DMS53 treated with DMSO at 0.1 percent for 48 hours (cell line): ENCODE data around the gene NOXO1.
"Not testable (repeated sequence)": the region's sequence is repeated elsewhere in the genome, so short reads cannot be mapped to it uniquely, and the experiment has no call there.

Experiments used
- DNase-seq: peaks from one replicate; lab custom pipeline; 2025; ENCODE audit not compliant: unreplicated experiment; lab: John Stamatoyannopoulos, UW

The NOXO1 gene

GRCh38 chr16:2011726-2012125 is 30.5 kb upstream of the NOXO1 start:
- not testable (repeated sequence) for DNase-seq

GRCh38 chr16:2009791-2010510 is 28.7 kb upstream of the NOXO1 start, which contains the start of gene ZNF598:
Gene ZNF598 (minus strand): TSS chr16:2009821.
- peak; percentile 34 for DNase-seq

GRCh38 chr16:2009164-2009711 is 28.0 kb upstream of the NOXO1 start:
- DNase-seq: no peak

- no peak for DNase-seq
These were observed 27.4 kb upstream of the NOXO1 start for GRCh38 chr16:2008631-2009163.

GRCh38 chr16:2008009-2008526 is 26.8 kb upstream of the NOXO1 start:
- peak; percentile 39 for DNase-seq

- DNase-seq: no peak
These were observed 26.0 kb upstream of the NOXO1 start for GRCh38 chr16:2007081-2007836.

- DNase-seq: no peak
These were observed 25.0 kb upstream of the NOXO1 start for GRCh38 chr16:2006317-2006716.

GRCh38 chr16:2005646-2006045 is 24.4 kb upstream of the NOXO1 start:
- DNase-seq: no peak

GRCh38 chr16:2004795-2005517 is 23.7 kb upstream of the NOXO1 start:
- no peak for DNase-seq

- peak; percentile 86 for DNase-seq
These were observed 22.8 kb upstream of the NOXO1 start for GRCh38 chr16:2003827-2004641.

- DNase-seq: no peak
These were observed 22.1 kb upstream of the NOXO1 start for GRCh38 chr16:2003231-2003826.

- no peak for DNase-seq
These were observed 21.3 kb upstream of the NOXO1 start for GRCh38 chr16:2002406-2003230.

- no peak for DNase-seq
These were observed 20.4 kb upstream of the NOXO1 start for GRCh38 chr16:2001456-2002355.

- DNase-seq: no peak
These were observed 19.8 kb upstream of the NOXO1 start for GRCh38 chr16:2001035-2001434.

- no peak for DNase-seq
These were observed 18.7 kb upstream of the NOXO1 start for GRCh38 chr16:1999866-2000514.

- no peak for DNase-seq
These were observed 17.9 kb upstream of the NOXO1 start for GRCh38 chr16:1998852-1999801.
